SK-N-MC (cell line): ENCODE measurements around the gene ELMO3.

Source experiments
- EZH2 ChIP-seq: fragments of 200-600 bp; sonication (generic); IDR thresholded peaks from one replicate; pipeline ENCODE4 v1.6.1; 2017; ENCODE audit warnings: antibody characterized with exemption
- POLR2AphosphoS5 ChIP-seq: IDR thresholded peaks from 2 replicates; pipeline ENCODE4 v1.6.1; 2012; ENCODE audit warnings: mild to moderate bottlenecking, low read depth, low read length, borderline replicate concordance

DNA sequence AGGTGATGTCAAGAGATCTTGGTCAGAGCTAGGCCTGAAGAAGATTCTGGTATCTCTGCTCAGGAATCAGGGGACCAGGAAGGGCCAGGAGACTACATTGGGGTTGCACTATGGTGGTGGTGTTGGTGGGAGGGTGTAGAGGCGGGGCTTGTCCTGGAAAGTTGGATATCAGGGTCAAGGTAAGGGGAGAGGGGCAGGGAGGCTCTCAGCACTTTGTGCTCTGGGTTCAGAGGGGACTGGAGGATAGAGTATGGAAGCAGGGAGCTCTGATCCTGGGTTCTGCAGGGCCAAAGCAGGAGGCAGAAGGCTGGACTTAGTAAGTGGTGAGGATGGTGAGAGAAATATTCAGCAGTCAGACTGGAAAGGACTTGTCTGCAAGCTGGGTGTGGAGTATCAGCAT lies 25.6 kb upstream of the ELMO3 start:
- TF ChIP-seq POLR2AphosphoS5 (no peak), EZH2 (no peak)
